Measurements from ENCODE around the gene MCF2L. TPM values are rescaled to one million over a fixed set of nuclear protein-coding genes. Genes with fewer than 3 reads are reported as not detected.

Gene MCF2L
- total RNA-seq, 2 donors from 2014 or later: 48.0 to 49.9 TPM

- no peak overlapping the region for H3K4me3 Mint-ChIP-seq
- H3K27me3 Mint-ChIP-seq (ENCODE audit: insufficient read depth): no peaks in the 10 kb centered on the region
- H3K27me3 ChIP-seq (ENCODE audit: control insufficient read depth, insufficient read depth, low read length, poor library complexity, severe bottlenecking): no peaks in the 10 kb centered on the region
- H3K36me3 Mint-ChIP-seq (ENCODE audit: low read depth): peaks cover 21% of the 10 kb centered on the region
- H3K36me3 ChIP-seq (ENCODE audit: control insufficient read depth, insufficient read depth, low read length): no peaks in the 10 kb centered on the region
- H3K27ac ChIP-seq (ENCODE audit: low read depth, low read length): no peak overlapping the region
- WGBS, 2 experiments (ENCODE audit: insufficient coverage in 1 of 2, insufficient read length in 1 of 2): 94 to 98% methylated on average over 12 to 18 of the region's 18 CpGs
- H3K27ac Mint-ChIP-seq: no peak overlapping the region
- H3K4me1 Mint-ChIP-seq: no peaks in the 10 kb centered on the region
- H3K9me3 Mint-ChIP-seq: no peaks in the 10 kb centered on the region
- H3K4me3 ChIP-seq (ENCODE audit: low read length): no peak overlapping the region
- no peak for TF ChIP-seq CTCF (conservative IDR thresholded peaks at IDR 0.05)
- H3K9ac ChIP-seq (ENCODE audit: extremely low read depth, low read length, poor library complexity, severe bottlenecking): no peak overlapping the region
- H3K9me3 ChIP-seq (ENCODE audit: control insufficient read depth, low read length): no peaks in the 10 kb centered on the region
- H3K4me1 ChIP-seq (ENCODE audit: control insufficient read depth, insufficient read depth, low read length): no peaks in the 10 kb centered on the region
- DNase-seq: no peak
Measured at GRCh38 chr13:113141601-113141970, 172.6 kb downstream of the MCF2L start.

- DNase-seq: peak; percentile 28
Measured at GRCh38 chr13:113142876-113143275, 173.9 kb downstream of the MCF2L start.

GRCh38 chr13:113143466-113144254 lies 174.6 kb downstream of the MCF2L start:
- Mint-ChIP-seq H3K27me3 (ENCODE audit: insufficient read depth) (no peaks in the 10 kb centered on the region), H3K4me3 (no peak overlapping the region), H3K4me1 (no peaks in the 10 kb centered on the region), H3K9me3 (no peaks in the 10 kb centered on the region), H3K36me3 (ENCODE audit: low read depth) (peaks cover 21% of the 10 kb centered on the region), H3K27ac (no peak overlapping the region)
- Histone ChIP-seq H3K27me3 (ENCODE audit: control insufficient read depth, insufficient read depth, low read length, poor library complexity, severe bottlenecking) (no peaks in the 10 kb centered on the region), H3K36me3 (ENCODE audit: control insufficient read depth, insufficient read depth, low read length) (no peaks in the 10 kb centered on the region), H3K27ac (ENCODE audit: low read depth, low read length) (no peak overlapping the region), H3K9ac (ENCODE audit: extremely low read depth, low read length, poor library complexity, severe bottlenecking) (no peak overlapping the region), H3K9me3 (ENCODE audit: control insufficient read depth, low read length) (no peaks in the 10 kb centered on the region), H3K4me3 (ENCODE audit: low read length) (no peak overlapping the region), H3K4me1 (ENCODE audit: control insufficient read depth, insufficient read depth, low read length) (no peaks in the 10 kb centered on the region)
- TF ChIP-seq CTCF (conservative IDR thresholded peaks at IDR 0.05): no peak
- 93 to 94% methylated on average over 20 to 39 of the region's 39 CpGs for WGBS, 2 experiments (ENCODE audit: insufficient coverage in 1 of 2, insufficient read length in 1 of 2)
- DNase-seq: peak; percentile 41

More at GRCh38 chr13:113142876-113143275, 173.9 kb downstream of the MCF2L start:
- Histone ChIP-seq H3K4me1 (ENCODE audit: control insufficient read depth, insufficient read depth, low read length) (no peaks in the 10 kb centered on the region), H3K27ac (ENCODE audit: low read depth, low read length) (no peak overlapping the region), H3K9ac (ENCODE audit: extremely low read depth, low read length, poor library complexity, severe bottlenecking) (no peak overlapping the region), H3K36me3 (ENCODE audit: control insufficient read depth, insufficient read depth, low read length) (no peaks in the 10 kb centered on the region), H3K9me3 (ENCODE audit: control insufficient read depth, low read length) (no peaks in the 10 kb centered on the region), H3K4me3 (ENCODE audit: low read length) (no peak overlapping the region), H3K27me3 (ENCODE audit: control insufficient read depth, insufficient read depth, low read length, poor library complexity, severe bottlenecking) (no peaks in the 10 kb centered on the region)
- Mint-ChIP-seq H3K27ac (no peak overlapping the region), H3K4me3 (no peak overlapping the region), H3K36me3 (ENCODE audit: low read depth) (peaks cover 21% of the 10 kb centered on the region), H3K4me1 (no peaks in the 10 kb centered on the region), H3K27me3 (ENCODE audit: insufficient read depth) (no peaks in the 10 kb centered on the region), H3K9me3 (no peaks in the 10 kb centered on the region)
- WGBS, 2 experiments (ENCODE audit: insufficient coverage in 1 of 2, insufficient read length in 1 of 2): 92 to 94% methylated on average over 4 to 7 of the region's 7 CpGs
- TF ChIP-seq CTCF (conservative IDR thresholded peaks at IDR 0.05): no peak
